COLO668 (cell line): ENCODE data around the gene OR6S1.
A peak's percentile ranks its signal among the peaks of the same experiment; 100 is the strongest.
"Not testable (repeated sequence)": the region's sequence is repeated elsewhere in the genome, so short reads cannot be mapped to it uniquely, and the experiment has no call there.

ENCODE experiments used
- DNase-seq: peaks from one replicate; lab custom pipeline; 2025; ENCODE audit not compliant: unreplicated experiment; lab: John Stamatoyannopoulos, UW

Gene OR6S1

DNA sequence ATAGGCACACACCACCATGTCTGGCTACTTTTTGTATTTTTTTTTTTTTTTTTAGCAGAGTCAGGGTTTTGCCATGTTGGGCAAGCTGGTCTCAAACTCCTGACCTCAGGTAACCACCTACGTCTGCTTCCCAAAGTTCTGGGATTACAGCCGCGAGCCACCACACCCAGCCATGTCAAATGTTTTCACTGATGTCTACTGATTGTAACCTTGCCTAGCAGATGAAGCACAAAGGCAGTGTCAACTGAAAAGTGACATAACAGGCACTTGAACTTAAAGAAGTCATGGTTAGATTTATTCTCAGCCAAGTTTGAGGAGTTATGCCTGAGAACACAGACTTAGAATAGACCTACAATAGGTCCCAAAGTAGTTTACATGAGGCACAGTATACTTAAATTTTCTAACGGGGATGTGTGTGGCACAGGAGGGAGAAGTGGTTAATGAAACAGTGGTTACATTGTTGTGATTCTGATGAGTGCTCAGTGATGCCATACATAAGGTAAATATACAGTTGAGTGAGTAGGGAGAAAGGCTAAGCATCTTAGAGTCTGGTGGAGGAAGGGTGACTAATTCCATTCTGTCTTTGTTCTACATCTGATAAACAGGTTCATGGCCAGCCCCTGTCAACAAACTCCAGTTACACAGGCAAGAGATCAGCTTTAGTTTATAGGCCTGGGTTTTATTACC lies 30.2 kb upstream of the OR6S1 start:
- no peak for DNase-seq

DNA sequence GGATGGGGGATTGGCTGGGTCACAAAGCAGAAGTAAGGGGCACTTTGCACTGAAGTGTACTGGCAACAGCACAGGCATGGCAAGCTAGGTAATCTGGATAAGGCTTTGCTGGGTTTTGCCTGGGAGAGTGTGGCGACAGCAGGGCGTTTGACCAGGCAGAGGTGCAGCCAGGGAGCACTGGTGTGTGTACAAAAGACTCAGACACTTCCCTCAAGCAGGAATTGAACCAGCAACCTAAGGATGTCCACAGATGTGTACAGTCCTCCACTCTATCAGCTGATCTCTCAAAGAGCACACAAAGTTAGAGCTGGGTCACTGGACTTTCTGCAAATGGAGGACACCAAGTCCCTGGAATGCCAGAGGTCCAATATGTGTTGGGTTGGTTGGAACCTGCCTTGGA lies 27.5 kb upstream of the OR6S1 start:
- no peak for DNase-seq

DNA sequence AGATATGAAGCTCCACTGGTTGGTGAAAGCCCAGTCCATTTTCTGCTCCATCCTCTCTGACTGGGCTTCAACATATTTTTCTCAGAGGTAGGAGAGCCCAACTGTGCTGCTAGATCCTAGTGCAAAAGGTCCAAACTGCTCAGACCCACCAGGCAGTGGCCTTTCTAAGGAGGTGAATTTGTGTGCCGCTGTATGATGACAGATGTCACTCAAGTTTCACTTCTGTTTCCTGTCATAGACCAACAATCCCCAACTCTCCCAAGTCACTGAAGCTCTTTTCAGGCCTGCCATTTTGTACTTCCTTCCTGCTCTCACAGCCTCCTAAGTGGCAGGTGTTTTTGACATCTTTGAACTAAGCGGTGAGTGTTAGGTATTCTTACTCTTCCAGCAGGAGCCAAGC lies 26.5 kb upstream of the OR6S1 start:
- no peak for DNase-seq

DNA sequence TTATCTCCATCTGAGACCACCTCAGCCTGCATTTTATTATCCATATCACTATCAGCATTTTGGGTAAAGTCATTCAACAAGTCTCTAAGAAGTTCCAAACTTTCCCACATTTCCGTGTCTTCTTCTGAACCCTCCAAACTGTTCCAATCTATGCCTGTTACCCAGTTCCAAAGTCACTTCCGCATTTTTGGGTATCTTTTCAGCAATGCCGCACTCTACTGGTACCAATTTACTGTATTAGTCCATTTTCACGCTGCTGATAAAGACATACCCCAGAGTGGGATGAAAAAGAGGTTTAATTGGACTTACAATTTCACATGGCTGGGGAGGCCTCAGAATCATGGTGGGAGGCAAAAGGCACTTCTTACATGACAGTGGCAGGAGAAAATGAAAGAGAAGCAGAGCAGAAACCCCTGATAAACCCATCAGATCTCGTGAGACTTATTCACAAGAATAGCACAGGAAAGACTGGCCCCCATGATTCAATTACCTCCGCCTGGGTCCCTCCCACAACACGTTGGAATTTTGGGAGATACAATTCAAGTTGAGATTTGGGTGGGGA lies 25.0 kb upstream of the OR6S1 start:
- DNase-seq: not testable (repeated sequence)

DNA sequence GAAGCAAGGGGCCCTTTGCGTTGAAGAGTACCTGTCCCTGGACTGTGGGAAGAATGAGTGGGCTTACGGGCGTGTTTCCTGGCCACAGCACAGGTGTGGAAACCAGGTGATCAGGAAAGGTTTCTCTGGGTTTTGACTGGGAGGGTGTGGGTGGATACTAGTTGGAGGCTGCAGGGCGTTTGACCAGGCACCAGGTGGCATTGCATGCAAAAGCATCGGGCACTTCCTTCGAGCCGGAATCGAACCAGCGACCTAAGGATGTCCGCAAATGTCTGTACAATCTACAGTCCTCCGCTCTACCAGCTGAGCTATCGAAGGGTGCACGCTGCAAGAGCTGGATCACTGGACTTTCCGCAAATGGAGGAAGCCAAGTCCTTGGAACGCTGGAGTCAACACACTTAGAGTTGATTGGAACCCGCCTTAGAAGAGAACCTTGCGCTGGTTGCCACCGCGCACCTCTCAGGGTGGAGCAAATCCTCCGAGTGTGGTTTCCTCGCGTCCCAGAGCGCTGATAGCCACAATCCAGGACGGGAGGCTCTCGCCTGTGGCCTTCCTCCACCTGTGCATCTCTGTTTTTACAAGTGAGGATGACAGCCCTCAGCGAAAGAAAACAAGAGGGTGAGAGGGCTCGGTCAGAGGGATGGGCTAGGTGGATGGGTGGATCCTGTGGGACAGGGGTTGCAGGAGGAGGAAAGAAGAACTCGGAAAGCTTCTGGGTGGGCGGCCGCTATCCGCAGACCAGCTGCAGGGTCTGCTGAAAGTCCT lies 21.7 kb upstream of the OR6S1 start:
- peak; percentile 41 for DNase-seq

DNA sequence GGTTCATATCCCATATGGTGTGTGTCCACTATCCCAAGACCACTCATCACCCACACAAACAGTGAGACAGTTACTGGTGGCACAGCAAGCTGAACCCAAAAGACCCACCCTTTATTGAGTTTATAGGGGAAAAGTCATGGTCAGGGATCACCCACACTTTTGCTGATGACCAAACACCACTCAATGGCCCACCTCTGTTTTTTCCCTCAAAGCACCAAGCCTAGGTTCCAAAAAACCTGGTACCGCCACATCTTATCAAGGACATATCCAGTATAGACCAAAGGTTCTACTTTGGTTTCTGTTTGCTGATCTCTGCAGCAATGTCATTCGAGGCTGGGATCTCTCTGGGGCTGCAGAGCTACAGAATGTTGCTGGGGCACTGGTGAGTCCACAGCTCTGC lies 19.7 kb upstream of the OR6S1 start:
- DNase-seq: no peak

DNA sequence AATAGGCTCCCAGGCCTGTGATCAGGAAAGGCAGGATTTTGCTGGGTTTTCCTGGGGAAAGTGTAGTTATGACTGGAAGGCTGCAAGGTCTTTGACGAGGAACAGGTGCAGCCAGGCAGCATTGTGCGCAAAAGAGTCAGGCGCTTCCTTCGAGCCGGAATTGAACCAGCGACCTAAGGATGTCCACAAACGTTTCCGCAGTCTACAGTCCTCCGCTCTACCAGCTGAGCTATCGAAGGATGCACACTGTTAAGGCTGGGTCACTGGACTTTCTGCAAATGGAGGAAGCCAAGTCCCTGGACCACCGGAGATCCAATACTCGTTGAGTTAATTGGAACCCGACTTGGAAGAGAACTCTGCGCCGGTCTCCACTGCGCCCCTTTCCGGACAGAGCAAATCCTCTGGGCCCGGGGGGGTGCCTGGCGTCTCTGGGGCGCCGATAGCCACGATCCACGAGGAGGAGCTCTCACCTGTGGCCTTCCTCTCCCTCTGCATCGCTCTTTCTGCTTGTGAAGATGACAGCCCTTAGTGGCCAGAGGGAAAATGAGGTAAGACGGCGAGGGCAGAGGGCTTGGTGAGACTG lies 18.4 kb upstream of the OR6S1 start:
- no peak for DNase-seq

DNA sequence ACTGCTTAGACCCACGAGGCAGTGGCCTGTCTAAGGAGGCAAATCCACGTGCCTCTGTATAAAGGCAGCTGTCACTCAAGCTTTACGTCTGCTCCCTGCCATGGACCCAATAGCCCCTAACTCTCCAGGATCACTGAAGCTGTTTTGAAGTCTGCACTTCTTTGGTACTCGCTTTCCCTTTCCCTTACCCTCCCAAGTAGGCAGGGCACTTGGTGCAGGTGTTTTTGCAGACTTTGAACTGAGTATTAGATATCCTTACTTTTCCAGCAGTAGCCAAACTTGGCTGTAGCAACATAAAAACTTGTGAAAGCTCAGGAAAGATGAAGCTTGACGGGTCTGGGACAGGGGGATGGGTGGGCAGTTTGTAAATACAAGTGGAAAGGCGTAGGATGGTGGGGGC lies 17.8 kb upstream of the OR6S1 start:
- DNase-seq: no peak

DNA sequence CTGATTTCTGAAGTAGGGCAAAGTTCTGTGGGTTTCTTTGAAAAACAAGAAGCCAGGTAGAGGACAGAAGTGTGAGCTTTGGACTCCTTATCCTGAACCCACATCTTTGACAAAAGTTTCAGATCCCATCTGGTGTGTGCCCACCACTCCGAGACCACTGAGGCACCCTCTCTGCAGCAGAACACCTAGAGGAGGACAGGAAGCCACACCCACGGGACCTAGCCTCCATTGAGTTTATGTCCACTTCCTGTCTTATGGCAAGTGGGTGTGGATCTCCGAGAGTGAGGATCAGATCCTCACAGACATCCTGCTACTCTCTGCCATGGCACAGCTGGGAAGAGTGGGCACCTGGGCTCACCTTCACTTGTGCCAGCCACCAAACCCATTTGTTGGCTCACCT lies 16.8 kb upstream of the OR6S1 start:
- no peak for DNase-seq

DNA sequence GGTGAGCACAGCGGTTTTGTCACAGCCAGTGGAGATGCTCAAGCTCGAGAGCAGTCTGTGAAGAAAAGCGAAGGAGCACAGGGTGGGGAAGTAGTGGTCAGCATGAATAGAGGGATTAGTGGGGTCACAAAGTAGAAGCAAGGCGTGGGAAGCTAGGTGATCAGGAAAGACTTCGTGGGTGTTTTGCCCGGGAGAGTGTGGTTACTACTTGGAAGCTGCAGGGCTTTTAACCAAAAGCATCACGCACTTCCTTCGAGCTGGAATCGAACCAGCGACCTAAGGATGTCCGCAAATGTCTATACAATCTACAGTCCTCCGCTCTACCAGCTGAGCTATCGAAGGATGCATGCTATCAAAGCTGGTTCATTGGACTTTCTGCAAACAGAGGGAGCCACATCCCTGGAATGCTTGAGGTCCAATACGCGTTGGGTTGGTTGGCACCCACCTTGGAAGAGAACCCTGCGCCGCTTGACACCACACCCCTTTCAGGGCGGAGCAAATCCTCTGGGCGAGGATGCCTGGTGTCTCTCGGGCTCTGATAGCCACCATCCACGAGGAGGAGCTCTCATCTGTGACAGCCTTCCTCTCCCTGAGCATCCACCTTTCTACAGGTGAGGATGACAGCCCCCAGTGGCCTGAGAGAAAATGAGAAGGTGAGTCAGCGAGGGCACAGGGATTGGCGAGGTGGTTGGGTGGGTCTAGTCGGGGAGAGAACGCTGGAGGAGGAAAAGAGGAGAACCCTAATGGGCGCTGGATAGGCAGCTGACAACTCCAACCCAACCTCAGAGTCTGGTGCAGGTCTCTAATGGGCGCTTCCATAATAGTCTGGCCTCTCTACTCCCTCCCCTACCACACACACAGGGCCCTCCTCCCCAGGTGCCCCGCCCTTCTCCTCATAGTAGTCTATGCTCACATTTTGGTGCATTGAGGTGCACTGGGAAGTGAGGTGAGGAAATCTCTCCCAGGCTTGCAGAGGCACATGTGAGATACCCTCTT lies 16.0 kb upstream of the OR6S1 start:
- DNase-seq: no peak

DNA sequence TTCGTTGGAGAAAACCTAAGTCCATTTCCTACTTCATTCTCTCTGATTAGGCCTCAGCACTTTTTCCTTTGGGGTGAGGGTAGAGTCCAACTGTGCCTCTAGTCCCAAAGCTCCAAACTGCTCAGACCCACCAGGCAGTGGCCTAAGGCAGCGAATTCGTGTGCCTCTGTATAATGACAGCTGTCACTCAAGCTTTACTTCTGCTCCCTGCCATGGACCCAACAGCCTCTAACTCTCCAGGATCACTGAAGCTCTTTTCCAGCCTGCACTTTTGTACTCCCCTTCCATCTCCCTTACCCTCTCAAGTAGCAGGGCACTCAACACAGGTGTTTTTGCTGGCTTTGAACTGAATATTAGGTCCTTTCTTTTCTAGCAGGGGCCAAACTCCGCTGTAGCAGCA lies 14.8 kb upstream of the OR6S1 start:
- no peak for DNase-seq

DNA sequence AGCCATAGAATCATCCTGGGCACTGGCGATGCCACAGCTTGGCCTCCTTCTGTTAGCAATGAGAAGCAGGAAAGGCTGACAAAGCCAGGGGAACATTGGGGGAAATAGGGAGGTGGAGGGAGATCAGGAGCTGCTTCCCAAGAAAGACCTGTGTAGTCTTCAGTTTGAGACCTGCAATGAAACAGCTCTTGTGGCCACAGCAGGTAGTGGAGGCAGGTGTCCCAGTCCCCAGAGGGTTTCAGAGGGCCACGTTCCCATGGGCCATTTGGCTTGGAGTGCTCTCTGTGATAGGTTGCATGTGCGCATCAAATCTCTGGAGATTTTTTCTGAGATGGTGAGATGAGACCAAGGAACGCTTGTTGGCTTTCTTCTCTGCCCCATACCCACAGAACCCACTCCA lies 14.4 kb upstream of the OR6S1 start:
- DNase-seq: no peak

DNA sequence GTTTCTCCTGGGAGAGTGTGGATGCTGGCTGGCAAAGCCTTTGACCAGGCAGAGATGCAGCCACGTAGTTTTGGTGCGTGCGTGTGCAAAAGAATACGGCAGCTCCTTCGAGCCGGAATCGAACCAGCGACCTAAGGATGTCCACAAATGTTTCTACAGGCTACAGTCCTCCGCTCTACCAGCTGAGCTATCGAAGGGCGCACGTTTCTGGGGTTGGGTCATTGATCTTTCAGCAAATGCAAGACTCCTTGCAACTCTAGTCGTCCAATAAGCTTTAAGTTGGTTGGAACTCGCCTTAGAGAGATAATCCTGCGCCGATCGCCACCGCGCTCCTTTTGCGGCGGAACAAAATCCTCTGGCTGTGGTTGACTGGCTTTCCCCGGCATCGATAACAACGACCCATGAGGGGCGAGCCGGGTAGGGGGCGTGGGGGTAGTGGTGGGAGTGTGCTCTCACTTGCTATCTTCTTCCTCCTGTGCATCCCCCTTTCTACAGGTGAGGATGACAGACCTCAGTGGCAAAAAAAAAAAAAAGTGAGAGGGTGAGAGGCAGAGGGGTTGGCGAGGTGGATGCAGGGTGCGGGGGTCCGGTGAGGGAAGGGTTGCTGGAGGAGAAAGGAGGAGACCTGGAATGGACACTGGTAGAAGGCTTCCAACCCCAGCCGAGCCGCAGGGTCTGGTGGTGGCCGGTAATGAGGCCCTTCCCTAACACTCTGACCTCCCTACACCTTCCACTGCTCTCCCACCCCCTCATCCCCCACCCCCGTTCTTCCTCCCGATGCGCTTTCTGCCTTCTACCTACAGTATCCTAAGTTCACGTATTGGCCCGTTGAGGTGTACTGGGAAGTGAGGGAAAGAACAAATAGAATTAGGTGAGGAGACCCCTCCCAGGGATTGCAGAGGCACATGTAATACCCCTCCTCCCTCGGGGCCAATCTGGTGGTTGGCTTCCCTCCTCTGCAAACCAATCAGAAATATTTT lies 11.8 kb upstream of the OR6S1 start:
- no peak for DNase-seq

DNA sequence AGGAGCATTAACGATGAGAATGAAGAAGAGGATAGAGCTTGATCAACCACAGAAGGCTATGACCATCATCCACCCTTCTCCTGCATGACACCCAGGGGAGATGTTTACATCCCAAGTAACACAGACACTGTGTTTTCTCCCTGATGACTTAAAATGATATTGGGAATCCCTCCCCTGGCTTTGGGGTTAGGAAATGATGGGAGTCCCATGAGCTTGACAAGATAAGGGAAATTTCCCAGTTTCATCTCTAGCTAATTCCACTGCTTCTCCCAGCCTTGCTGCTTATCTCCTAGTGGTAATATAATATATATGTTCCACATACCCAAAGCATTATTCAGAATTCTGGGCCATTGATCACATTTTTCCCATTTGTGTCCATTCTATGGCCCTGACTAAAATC lies 4.0 kb upstream of the OR6S1 start:
- DNase-seq: no peak

DNA sequence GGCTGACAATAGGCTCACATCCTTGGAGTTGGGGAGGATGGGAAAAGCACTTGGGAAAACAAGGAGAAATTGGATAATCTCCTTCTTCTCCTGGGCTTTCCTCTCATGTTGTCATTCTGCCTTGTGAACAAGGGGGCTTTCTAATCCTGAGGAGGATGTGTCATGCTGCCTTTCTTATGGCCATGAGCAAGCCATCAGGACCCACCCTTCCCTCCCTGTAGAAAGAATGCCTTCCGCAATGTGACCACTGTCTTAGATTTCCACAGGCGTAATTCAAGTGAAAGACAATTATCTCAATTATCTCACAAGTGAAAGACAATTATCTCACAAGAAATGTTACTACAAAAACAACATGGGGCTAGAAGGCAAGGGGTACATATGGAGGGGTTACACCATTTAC lies 3.0 kb upstream of the OR6S1 start:
- DNase-seq: no peak

DNA sequence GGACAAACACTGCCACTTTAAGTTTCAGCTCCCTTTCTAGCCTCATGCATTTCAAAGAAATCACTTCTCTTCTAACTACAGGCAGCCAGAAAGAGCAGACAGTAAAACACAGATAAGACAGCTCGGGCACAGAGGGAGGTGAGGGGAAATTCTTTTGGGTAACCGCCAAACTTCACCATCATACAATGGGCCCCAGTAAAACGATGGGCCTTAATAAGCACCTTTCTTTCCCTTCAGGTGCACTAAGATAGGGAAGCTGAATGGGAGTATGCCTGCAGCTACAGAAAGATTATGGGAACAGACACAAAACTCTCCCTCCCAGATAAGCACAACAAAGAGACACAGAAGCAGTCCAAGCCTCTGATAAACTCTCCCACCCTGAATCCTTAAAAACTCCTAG lies 1.3 kb upstream of the OR6S1 start:
- not testable (repeated sequence) for DNase-seq

DNA sequence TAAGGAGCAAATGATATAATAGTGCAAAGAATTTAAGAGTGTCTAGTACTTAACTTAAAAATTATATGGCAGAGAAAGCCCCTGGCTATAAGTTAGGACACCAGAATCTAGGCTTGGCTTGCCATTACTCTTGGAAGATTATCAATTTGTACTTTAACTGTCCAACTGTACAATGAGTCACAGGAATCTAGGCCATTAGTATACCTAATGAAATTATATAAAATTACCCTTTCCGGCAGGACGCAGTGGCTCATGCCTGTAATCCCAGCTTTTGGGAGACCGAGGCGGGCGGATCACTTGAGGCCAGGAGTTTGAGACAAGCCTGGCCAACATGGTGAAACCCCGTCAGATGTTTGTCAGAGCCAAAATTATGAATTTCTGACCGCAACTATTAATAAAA lies 691 bp upstream of the OR6S1 start:
- no peak for DNase-seq

DNA sequence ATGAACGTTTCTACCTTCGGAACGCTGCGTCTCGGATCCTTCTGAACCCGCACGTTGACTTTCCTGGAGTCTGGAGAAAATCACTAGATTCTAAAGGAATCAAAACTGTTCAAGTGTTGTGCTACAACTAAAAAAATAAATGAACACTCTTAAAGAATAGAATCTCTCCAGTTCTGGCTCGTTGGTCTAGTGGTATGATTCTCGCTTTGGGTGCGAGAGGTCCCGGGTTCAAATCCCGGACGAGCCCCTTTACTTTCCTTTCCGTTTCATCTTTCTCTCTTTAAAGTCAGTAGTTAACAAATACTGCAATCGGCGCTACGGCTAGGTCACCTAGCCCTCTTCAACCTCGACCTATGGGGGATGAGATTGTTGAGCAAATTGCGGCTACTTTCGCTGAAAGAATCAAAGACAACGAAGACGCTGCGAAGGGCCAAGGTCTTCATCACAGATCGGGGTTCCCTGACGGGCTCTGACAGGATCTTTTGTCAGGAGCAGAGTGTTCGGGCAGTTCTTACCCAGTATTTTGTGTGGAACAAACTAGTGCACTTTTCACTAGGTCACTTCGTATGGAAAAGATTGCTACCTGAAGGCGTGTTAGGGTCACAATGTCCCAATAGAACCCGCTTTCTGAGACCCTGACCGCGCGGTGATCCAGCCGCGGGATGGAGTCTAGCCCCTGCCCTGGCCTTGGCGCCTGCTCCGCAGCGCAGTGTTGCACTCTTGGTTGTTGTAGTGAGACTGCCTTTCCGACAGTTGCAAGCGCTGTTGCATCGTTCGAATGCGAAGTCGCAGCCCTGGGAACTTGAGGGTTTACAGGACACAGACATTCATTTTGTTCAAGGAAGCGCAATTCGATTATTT lies 8.4 kb downstream of the OR6S1 start:
- DNase-seq: peak; percentile 19

DNA sequence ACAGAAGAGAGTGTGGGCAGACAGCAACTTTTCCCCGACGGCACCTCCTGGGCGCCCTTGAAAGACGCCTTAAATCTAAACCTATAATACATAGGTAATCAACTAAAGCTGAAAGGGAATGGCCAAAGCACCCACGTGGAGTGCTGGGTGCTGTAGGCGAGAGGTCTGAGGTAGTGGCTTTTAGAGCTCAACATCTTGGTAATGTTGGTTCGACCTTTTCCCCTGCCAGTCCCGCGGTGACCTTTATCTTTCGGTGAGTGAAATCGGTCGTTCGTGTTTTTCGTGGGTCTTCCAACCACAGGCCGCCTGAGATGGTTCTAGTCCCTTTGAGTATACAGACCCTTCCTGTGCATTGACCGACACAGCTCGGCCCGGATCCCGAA lies 9.1 kb downstream of the OR6S1 start:
- DNase-seq: no peak
